Measurements from ENCODE around the gene KLHL17.

GRCh38 chr1:960363-961131 is at the start of gene KLHL17:
- TF ChIP-seq PBX3 (IDR thresholded peaks at IDR 0.05) (no peak), REST (IDR thresholded peaks at IDR 0.05) (no peak), CTCF (IDR thresholded peaks at IDR 0.05) (no peak), POLR2A (IDR thresholded peaks at IDR 0.05; ENCODE audit: low read length) (peak; percentile 35; the same call in 1 of the 2 replicates), EP300 (IDR thresholded peaks at IDR 0.05) (no peak), ELK1 (IDR thresholded peaks at IDR 0.05; ENCODE audit: low read depth, low read length) (no peak), MAX (IDR thresholded peaks at IDR 0.05) (0 out of 2 replicates have a peak, but pooled peaks have one; percentile 21), RAD21 (conservative IDR thresholded peaks at IDR 0.05 in 1 of 2, IDR thresholded peaks at IDR 0.05 in 1 of 2) (no peak), CHD2 (IDR thresholded peaks at IDR 0.05; ENCODE audit: low read length, partially characterized antibody) (no peak), RNF2 (IDR thresholded peaks at IDR 0.05; ENCODE audit: borderline replicate concordance, low read depth) (no peak), KDM1A (IDR thresholded peaks at IDR 0.05; ENCODE audit: low read depth) (no peak), JUN (IDR thresholded peaks at IDR 0.05) (peak in 1 of 2 experiments; percentile 37; a peak in 1 of 5 replicates), HOXA7 (CRISPR knock-in tag; IDR thresholded peaks at IDR 0.05) (no peak)
